C4-2B (cell line): ENCODE measurements around the gene C2CD5.

Experiments used
- ZFX ChIP-seq: fragments of 450-650 bp; IDR thresholded peaks from 2 replicates; pipeline ENCODE4 v1.6.1; 2017
- TF ChIP-seq, protein P1 (sequence below): fragments of 450-650 bp; conservative IDR thresholded peaks from 2 replicates; pipeline ENCODE4 v1.5.1; 2017; ENCODE audit warnings: mild to moderate bottlenecking

DNA sequence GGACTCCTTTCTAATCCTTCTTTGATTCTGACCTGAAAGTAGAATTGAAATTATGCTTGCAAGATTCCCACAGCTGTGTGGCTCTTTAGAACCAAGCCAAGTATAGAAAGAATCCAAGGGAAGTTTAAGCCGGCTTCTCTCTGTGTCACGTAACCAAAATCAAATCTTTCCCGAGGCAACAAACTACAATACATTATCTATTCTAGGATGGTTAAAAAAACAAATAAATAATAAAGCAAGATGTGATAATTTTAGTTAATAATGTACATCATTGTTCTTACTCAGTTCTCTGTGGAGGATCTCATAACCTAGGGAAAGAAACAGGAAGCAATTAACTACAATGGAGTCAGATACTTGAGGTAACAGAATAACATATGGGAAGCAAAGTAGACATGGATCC is 131.8 kb downstream of the C2CD5 start:
- TF ChIP-seq, protein P1, sequence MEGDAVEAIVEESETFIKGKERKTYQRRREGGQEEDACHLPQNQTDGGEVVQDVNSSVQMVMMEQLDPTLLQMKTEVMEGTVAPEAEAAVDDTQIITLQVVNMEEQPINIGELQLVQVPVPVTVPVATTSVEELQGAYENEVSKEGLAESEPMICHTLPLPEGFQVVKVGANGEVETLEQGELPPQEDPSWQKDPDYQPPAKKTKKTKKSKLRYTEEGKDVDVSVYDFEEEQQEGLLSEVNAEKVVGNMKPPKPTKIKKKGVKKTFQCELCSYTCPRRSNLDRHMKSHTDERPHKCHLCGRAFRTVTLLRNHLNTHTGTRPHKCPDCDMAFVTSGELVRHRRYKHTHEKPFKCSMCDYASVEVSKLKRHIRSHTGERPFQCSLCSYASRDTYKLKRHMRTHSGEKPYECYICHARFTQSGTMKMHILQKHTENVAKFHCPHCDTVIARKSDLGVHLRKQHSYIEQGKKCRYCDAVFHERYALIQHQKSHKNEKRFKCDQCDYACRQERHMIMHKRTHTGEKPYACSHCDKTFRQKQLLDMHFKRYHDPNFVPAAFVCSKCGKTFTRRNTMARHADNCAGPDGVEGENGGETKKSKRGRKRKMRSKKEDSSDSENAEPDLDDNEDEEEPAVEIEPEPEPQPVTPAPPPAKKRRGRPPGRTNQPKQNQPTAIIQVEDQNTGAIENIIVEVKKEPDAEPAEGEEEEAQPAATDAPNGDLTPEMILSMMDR: no peak
- no peak for TF ChIP-seq ZFX
